Lower leg skin (tissue), 4 donors: ENCODE measurements around the gene CLUH. TPM values are rescaled to one million over a fixed set of nuclear protein-coding genes. Genes with fewer than 3 reads are reported as not detected.

Experiments used
- DNase-seq, 2 donors: peaks; one replicate each; pipeline ENCODE4 v3.0.0-alpha.2; 2019; ENCODE audit warnings: low spot score in 2 of 2
- H3K4me3 ChIP-seq: fragments of 200-600 bp; sonication (generic); 2 replicates; pipeline ENCODE4 v1.5.1; 2017; ENCODE audit warnings: mild to moderate bottlenecking, low read depth; ENCODE audit not compliant: poor library complexity, severe bottlenecking
- POLR2A ChIP-seq, 2 donors: fragments of 450-650 bp; IDR thresholded peaks; one replicate each; pipeline ENCODE4 v1.6.1; 2016 to 2017; ENCODE audit warnings: antibody characterized with exemption in 2 of 2, mild to moderate bottlenecking in 1 of 2, moderate library complexity in 1 of 2
- WGBS, 2 donors: methylation state at CpG; one replicate each; pipeline ENCODE4 v1.1.5; 2018; 5-methylcytosine and 5-hydroxymethylcytosine counted together
- intact Hi-C: fragments of 100-400 bp; cut with DNase I; formaldehyde crosslinking; loops from one replicate; pipeline ENCODE4 v1.15.0; 2023; ENCODE audit warnings: low total_unique reads
- total RNA-seq, 4 donors: library from RNA; depleted of rRNA; stranded (reverse); fragments of >200 nt; gene quantifications; one replicate each; pipeline ENCODE4 v1.1.0, GENCODE V29; 2016
- TF ChIP-seq, protein P1 (sequence below), 3 donors: fragments of 450-650 bp; IDR thresholded peaks; one replicate each; pipeline ENCODE4 v1.5.1; 2016; ENCODE audit warnings: antibody characterized with exemption in 3 of 3, mild to moderate bottlenecking in 3 of 3, moderate library complexity in 2 of 3

Gene CLUH
- total RNA-seq, 4 donors from 2014 or later, result 99.3 to 178 (median 117) TPM

DNA sequence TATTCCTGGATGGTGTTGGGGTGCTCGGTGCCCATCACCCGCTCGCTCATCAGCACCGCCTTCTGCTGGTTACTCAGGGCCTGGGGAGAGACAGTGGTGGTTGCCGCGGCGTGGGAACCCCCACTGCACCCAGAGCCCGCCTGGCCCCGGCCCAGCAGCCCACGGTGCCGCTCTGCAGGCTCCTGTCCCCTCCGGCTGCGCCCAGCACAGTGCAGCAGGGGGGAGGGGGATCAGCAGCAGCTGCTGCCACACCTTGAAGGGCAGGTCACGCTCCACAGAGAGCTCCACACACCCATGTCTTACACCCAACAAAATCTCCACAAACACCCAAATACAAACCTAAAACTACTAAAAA, 18.8 kb downstream of the CLUH start:
- intact Hi-C loops, result no loop called here
- H3K4me3 ChIP-seq, result no peak overlapping the region
- TF ChIP-seq, protein P1, sequence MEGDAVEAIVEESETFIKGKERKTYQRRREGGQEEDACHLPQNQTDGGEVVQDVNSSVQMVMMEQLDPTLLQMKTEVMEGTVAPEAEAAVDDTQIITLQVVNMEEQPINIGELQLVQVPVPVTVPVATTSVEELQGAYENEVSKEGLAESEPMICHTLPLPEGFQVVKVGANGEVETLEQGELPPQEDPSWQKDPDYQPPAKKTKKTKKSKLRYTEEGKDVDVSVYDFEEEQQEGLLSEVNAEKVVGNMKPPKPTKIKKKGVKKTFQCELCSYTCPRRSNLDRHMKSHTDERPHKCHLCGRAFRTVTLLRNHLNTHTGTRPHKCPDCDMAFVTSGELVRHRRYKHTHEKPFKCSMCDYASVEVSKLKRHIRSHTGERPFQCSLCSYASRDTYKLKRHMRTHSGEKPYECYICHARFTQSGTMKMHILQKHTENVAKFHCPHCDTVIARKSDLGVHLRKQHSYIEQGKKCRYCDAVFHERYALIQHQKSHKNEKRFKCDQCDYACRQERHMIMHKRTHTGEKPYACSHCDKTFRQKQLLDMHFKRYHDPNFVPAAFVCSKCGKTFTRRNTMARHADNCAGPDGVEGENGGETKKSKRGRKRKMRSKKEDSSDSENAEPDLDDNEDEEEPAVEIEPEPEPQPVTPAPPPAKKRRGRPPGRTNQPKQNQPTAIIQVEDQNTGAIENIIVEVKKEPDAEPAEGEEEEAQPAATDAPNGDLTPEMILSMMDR (IDR thresholded peaks at IDR 0.05), result no peak
- DNase-seq, result no peak
- 92% methylated on average over 14 of the region's 14 CpGs for WGBS, 2 donors

DNA sequence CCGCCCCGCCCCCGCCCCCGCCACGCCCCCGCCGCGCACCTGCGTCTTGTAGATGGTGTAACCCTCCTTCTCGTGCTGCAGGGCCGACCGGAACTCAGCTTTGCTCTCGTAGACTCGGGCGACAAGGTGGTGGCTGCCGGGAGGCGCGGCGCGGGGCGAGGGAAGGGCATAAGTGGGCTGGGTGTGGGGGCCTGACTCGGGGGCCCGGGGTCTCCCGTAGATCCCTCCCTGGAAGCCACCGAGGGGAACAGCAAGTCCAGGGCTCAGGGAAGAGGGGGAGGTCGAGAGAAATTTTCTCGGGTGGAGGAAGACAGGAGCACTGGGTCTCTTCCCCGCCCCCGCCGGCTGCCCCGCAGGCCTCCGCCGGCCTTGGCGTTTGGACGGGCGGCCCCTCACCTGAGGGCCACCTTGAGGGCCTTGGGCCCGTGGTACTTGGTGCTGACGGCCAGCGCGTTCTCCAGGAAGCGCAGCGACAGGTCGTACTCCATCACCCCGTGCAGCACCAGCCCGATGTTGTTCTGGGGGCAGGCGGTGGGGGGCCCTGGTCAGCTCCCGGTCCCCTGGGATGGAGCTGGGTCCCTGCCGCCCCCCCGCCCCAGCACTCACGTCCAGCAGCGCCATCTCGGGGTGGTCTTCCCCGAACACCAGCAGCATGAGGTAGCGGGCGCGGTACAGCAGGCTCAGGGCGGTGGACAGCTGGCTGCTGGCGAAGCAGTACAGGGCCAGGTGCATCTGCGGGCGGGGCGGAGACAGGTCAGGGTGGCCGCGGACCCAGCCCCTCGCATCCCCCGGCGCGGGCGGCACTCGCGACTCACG, 19.4 kb downstream of the CLUH start:
- TF ChIP-seq POLR2A (IDR thresholded peaks at IDR 0.05), result no peak
- TF ChIP-seq, protein P1 (IDR thresholded peaks at IDR 0.05), result no peak
- intact Hi-C loops, result no loop called here
- WGBS, 2 donors, result 89 to 90% methylated on average over 48 to 52 of the region's 71 CpGs
- no peak overlapping the region for H3K4me3 ChIP-seq
- peak; percentile 15 to 82 for DNase-seq

DNA sequence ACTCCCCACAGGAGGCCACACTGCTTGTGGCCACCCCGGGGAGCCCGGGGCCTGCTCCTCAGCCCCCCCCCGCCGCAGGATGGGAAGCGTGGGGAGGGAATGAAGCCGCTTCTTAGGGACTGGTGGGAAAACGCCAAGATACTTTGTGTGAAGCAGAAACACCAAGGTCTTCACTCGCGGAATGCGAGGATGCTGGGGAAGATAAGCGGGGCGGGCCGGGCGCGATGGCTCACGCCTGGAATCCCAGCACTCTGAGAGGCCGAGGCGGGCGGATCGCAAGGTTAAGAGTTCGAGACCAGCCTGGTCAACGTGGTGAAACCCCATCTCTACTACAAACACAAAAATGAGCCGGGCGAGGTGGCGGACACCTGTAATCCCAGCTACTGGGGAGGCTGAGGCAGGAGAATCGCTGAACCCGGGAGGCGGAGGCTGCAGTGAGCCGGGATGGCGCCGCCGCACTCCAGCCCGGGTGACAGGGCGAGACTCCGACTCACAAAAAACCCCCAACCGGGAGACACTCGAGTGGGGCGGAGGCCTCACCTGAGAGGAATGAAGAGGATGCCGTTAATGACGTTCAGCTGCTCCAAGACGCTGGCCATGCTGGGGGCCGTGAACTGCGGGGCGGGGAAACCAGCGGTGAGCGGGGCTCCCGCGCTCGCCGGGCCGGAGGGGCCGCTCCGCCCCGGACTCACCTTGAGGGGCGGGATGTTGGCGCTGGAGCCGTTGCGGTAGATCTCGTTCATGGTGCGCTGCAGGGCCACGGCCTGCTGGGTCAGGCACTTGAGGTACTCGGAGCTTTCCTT, 20.3 kb downstream of the CLUH start:
- intact Hi-C loops, result no loop called here
- peak in 1 of 2 donors; percentile 82 for DNase-seq
- TF ChIP-seq POLR2A (IDR thresholded peaks at IDR 0.05), result no peak
- TF ChIP-seq, protein P1 (IDR thresholded peaks at IDR 0.05), result no peak
- no peak overlapping the region for H3K4me3 ChIP-seq
- 95% methylated on average over 62 of the region's 62 CpGs for WGBS, 2 donors

DNA sequence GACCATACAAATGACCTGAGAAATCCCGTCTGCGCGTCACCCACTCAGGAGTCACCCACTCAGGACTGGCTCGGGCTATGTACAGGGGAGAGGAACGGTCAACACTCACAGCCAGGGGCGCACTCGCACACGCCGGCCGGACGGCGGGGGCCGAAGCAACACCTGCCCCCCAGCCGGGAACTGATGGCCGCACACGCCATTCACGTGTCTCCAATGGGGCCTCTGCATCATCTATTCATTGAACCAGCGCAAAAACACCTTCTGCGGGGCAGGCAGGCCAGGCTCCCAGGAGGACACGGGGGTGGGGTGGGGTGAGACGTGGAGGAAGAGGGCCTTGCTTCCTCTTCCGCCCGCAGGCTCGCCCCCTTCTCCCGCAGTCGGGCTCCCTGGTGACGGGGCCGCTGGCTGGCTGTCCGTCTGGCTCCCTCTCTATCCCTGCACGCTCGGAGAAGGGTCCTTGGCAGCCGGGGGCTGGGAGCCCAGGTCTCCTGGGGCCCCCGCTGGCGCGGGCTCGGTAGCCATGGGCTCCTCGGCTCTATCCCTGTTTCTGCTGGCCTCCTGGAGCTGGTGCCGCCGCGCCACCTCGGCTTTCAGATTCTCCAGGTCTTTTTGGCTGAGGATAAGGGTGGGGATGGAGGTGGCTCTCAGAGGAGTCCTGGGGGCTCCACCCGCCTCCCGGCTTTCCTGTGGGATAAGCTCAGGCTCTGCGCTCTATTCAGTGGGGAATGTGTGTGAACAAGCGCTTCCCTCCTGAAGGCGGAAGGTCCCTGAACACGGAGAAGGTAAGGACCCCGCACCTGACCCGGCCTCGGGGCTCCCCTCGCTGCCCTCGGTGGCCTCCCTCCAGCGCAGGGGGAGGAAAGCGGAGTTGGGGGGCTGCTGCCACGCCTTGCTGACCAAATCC, 21.1 kb downstream of the CLUH start:
- 93% methylated on average over 49 to 53 of the region's 55 CpGs for WGBS, 2 donors
- intact Hi-C loops, result no loop called here
- no peak for TF ChIP-seq POLR2A (IDR thresholded peaks at IDR 0.05)
- peak in 1 of 2 donors; percentile 82 for DNase-seq
- H3K4me3 ChIP-seq, result no peak overlapping the region

DNA sequence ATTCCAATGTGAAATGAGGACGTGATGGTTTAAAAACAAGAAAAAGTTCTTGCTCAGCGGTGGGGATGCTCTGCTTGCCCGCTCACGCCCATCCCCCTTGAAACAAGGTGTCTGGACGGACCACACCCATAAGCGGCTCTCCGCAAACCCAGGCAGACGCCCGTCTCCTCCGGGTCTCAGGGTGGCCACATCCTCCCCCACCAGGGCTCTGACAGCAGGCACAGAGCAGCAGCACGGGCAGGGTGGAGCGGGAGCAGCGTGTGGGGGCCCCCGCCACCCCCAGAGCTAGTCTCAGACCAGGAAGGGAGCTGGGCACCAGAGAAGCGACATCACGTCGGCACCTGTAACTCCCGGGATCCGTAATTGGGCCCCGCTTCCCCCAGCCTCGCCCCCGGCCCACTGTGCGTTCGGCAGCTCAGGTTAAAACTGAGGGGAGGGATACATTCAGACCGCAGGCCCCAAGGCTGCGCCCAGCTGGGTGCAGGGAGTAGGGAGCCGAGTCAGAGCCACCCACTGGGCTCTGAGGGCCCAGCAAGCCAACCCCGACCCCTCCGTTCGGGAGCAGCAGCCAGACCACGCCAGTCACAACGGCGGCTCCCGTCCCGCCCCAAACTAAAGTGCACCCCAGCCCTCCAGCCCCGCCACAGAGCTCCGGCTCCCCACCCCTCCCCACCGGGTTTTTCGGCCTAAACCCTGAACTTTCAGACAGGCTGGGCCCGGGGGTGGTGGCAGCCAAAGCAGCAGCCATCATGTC, 22.0 kb downstream of the CLUH start:
- 74% methylated on average over 32 to 40 of the region's 40 CpGs for WGBS, 2 donors
- no peak overlapping the region for H3K4me3 ChIP-seq
- TF ChIP-seq, protein P1 (IDR thresholded peaks at IDR 0.05), result no peak
- TF ChIP-seq POLR2A (IDR thresholded peaks at IDR 0.05), result no peak
- peak in 1 of 2 donors; percentile 79 for DNase-seq
- intact Hi-C loops, result no loop called here
